Kasumi-1 (cell line): ENCODE results near the gene BCL7B.
"Not testable (repeated sequence)": the region's sequence is repeated elsewhere in the genome, so short reads cannot be mapped to it uniquely, and the experiment has no call there.

Experiments used
- DNase-seq, 2 experiments: peaks; one replicate each; lab custom pipeline; 2025; lab: John Stamatoyannopoulos, UW

The BCL7B gene

DNA sequence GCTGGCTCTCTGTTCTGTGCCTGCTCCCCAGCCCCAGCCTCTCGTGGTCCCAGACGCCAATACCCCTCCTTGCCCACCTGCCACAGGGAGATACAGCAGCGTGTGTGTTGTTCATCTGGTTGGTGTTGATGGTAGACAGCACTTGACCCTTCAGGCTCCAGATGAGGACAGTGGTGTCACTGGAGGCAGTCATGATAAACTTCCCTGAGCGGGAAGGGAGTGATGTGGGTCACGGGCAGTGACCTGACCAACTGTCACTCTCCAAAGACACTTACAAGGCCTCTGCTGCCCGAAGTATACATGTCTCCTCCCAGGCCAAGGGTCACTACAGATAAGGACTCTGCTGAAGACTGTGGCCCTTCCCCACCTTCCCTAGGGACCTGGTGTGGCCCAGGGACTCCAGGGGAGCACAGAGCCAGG lies 15.3 kb upstream of the BCL7B start:
- no peak for DNase-seq

DNA sequence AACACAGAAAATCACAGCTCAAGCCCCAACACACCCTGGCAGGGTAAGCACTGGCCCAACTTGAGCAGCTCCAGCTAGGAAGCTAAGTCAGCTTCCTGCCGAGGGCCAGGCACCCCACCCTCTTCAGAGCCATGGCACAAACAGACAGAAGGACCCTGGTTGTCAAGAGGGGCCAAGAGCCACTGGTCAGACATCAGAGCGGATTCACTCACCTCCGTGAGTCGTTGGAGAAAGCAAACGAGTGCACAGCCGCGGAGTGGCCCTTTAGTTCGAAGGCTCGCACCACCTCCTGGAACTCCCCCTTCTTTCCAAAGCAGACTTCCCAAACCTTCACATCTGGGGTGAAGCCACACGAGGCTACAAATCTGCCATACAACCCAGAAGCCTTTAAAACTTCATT lies 13.5 kb upstream of the BCL7B start:
- no peak for DNase-seq

DNA sequence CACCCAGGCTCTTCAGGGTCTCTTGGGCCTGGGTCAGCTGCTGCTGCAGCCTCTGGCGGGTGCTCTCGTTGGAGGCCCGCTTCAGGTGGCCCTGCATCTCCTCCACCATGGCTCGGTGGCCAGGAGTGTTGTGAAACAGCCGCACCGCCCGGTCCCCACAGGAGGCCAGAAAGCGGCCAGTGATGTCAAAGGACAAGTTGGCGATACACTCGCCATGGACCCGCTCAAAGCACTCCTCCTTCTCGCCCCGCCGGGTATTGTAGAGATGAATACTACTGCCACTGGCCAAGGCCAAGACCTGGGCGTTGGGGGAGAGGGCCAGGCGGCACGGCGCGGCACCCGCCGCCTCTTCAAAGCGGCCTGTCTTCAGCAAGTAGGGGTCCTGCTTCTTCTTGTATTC lies 13.0 kb upstream of the BCL7B start:
- no peak for DNase-seq

DNA sequence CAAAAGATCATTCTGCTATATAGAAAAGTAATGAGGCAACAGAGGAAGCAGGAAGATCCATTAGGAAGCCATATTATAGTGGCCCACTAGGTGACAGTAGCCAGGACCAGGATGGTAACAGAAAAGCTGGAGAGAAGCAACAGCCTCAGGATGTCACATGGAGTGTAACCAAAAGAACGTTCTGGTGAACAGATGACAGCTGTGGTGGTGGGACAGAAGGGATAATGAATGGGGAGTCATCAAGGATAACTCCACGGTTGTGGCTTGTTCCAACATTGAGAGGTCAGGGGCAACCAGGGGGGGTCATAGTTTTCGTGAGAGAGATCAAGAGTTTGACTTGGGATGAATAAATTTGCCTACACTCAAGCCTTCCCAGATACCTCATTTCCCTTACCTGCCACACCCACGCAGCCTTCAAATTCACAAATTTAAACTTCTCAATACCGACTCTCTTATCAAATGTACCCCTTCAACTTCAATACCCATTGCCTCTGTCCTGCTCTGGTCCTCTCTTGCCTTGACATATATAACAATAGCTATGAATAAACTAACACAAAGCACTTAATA lies 11.6 kb upstream of the BCL7B start:
- no peak for DNase-seq

DNA sequence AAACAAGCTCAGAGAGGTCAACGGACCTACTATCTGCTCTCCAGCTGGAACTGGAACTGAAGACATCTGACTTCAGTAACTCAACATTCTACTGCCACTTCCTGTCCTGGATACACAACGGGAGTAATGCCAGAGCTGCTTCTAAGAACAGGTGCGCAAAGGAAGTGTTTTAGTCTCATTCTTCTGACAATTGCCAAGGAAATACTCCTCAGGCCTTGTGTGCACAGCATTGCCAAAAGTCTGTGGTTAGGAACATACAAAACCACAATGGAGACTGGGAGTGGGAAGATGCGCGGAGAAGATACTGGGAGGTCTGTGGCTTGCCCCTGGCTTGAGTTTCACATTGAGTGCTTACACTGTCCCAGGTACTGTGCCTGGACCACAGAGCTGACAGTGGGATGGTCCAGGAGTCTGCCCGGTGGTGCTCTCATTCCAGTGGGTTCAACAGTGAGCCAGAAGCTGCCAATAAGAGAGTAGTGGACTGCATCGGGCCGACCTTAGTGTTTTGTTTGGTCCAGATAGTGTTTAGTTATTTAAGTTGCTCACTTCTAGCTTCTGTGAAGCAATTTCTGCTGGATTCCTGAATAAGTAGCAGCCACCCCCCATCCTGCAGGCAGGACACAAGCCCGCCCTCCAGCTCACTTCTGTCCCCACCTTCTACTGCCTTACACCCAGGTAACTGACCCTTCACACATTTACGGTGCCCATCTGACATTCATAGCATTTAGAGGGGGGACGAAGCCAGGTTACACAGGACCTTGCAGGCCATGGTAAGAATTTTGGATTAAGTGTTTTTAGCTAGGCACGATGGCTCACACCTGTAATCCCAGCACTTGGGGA lies 10.6 kb upstream of the BCL7B start:
- no peak for DNase-seq

DNA sequence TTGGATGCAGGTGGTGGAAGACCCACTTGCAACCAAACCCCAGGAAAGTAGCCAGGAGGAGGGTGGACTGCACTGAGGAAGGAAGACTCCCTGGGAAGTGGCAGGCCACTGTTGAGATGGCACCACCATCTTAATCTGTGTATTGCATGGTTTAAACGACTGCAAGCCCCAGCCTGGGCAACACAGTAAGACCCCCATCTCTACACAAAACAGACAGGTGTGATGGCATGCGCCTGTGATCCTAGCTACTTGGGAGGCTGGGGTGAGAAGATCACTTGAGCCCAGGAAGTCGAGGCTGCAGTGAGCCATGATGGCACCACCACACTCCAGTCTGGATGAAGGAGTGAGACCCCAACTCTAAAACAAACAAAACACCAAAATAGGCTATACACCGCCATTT lies 9.7 kb upstream of the BCL7B start:
- no peak for DNase-seq

DNA sequence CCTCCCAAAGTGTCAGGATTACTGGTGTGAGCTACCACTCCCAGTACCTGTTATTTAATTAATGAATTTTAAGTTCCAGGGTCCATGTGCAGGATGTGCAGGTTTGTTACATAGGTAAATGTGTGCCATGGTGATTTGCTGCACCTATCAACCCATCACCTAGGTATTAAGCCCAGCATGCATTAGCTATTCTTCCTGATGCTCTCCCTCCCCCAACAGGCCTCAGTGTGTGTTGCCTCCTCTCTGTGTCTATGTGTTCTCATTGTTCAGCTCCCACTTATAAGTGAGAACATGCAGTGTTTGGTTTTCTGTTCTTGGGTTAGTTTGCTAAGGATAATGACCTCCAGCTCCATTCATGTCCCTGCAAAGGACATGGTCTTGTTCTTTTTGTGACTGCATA lies 8.9 kb upstream of the BCL7B start:
- DNase-seq = not testable (repeated sequence)

DNA sequence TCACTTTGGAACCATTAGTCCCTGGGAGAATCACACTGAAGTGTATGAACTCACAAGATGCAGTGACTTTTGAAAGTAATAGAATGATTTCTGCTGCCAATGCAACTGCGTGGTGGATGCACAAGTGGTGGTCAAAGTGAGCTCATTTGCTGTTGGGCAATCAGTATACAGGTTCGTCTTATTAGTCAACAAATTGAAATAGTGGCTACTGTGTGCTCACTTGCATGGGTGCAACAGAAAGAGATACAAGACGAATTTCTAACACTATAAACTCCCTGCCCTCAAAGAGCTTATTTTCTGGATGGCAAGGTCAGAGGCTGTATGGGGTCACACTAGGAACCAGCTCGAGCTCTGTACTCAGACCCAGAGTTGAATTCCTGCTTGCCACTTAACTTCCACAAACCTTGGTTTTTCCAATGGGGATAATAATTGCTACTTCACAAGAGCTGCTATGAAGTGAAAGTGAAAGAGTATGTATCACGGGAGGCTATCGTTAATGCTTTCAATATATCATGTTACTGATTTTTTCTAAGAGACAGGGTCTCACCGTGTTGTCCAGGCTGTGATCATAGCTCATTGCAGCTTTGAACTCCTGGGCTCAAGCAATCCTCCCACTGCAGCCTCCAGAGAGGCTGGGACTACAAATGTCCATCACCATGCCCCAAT lies 8.3 kb upstream of the BCL7B start:
- no peak for DNase-seq

DNA sequence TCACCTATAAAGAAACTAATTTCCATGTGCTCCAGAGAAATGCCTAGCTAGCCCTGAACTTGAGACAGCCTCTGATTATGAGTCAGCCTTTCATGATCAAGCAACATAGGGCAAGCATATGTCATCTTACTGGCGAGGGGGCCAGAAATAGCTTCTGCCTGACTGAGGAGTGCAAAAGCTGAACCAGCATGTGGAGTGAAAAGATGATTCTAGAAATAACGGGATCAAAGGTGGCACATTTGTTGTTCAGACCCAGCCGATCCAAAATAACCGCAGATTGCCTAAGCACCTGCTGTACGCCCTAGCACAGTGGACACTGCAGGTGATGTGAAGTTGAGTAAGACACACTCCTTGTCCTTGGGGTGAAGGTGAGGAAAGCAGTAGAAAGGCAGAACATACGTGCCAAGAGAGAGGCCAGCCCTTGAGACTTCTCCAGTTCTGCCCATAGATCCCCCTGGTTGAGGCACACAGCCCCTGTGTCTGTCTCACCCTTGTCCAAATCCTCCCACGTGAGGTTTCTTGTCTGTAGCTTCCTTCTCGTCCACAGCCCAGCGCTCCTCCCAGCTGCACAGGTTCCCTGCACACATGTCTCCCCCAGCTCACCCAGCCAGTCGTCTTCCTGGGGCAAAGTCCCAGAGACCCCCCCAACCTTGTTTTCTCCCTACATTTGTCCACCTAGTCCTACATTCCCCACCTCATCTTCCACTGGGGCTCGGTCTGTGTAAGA lies 2.8 kb upstream of the BCL7B start:
- DNase-seq = peak in 1 of 2 experiments; percentile 28

DNA sequence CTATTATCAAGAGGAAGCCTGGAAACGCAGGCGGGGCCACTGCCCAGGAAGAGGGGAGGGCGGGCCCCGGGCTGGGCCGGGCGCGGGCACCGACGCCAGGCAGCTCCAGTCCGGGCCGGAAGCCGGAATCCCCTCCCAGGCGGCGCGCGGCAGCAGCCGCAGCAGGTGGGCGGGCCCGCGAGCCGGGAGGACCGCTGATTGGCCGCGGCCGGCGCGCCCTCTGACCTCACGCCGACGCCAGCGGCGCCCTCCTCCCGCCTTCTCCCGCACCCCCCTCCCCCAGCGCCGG lies 438 bp downstream of the BCL7B start:
- DNase-seq = peak; percentile 79 to 89

DNA sequence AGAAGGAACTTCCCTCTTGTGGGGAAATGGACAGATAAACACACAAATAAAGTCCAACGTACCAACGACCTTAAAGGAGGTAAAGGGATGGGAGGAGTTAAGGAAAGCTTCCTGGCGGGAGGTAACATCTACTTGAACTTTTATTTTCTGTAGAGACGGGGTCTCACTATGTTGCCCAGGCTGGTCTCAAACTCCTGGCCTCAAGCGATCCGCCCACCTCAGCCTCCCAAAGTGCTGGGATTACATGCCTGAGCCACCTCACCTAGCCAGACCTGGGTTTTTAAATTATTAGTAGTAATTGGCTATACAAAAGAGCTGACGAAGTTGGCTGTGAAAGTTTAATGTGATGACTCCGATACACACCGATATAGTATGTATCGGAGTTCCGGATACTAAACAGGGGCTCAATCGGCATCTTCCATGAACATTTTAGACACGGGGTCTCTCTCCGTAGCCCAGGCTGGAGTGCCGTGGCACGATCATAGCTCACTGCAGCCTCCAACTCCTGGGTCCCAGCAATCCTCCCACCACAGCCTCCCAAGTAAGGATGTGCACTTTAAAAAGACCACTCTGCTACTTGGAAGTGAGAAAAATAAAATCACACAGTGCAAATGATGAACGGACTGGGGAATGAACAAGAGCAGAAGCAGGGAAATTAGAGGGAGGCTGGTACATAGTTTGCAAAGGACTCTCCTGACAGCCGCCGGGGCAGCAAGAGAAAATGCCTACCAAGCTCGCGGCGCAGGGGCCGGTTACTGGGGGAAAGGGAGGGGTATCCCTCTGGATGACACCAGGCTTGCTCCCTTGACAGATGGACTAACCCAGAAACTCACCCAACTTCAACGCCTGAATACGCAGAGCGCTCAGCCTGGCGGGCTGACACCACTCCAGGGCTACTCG lies 1.0 kb downstream of the BCL7B start:
- DNase-seq = no peak

DNA sequence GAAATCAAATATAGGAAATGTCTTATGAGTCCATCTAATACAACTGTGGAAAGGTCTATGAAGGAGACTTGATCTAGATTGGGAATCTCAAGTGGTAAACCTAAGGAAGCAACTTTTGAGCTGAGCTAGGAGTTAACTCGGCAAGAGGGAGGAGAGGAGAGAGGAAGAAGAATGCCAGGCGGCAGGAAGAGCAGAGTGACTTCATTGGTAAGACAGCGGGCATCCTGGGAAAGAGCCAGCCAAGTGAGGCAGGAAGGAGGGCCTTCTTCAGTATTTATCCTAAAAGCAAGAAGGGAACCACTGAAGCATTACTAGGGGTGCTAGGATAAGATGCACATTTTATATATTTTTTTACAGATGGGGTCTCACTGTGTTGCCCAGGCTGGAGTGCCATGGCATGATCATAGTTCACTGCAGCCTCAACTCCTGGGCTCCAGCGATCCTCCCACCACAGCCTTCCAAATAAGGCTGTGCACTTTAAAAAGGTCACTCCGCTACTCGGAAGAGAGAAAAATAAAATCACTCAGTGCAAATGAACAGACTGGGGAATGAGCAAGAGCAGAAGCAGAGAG lies 2.0 kb downstream of the BCL7B start:
- DNase-seq = no peak

DNA sequence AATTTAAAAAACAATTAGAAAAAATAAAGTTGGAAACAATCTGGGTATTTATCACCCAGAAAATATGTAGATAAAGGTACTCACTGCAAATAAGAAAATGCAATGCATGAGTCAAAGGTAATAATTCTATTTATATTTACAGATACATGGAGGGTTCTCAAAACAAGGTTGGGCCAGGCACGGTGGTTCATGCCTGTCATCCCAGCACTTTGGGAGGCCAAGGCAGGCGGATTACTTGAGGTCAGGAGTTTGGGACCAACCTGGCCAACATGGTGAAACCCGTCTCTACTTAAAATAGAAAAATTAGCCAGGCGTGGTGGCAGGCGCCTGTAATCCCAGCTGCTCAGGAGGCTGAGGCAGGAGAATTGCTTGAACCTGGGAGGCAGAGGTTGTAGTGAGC lies 7.4 kb downstream of the BCL7B start:
- DNase-seq = not testable (repeated sequence)

DNA sequence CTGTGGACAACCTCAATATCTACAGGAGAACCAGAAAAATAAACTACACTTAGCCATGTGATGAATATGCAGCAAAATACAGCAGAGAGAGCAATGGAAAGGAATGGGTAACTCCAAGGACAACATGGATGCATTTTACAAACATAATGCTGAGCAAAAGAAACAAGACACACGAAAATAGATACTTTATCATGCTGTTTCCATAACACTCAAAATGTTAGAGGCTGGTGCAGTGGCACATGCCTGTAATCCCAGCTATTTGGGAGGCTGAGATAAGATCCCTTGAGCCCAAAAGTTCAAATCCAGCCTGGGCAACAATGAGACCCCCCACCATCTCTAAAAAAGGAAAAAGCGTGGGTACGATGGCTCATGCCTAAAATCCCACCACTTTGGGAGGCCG lies 8.3 kb downstream of the BCL7B start:
- DNase-seq = no peak

DNA sequence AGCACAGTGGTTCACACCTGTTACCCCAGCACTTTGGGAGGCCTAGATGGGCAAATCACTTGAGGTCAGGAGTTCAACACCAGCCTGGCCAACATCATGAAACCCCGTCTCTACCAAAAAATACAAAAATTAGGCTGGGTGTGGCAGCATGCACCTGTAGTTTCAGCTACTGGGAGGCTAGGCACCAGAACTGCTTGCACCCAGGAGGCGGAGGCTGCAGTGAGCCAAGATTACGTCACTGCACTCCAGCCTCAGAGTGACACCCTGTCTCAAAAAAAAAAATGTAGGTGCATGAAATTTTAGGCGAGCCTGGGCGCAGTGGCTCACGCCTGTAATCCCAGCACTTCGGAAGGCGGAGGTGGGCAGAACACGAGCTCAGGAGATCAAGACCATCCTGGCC lies 9.6 kb downstream of the BCL7B start:
- DNase-seq = no peak

DNA sequence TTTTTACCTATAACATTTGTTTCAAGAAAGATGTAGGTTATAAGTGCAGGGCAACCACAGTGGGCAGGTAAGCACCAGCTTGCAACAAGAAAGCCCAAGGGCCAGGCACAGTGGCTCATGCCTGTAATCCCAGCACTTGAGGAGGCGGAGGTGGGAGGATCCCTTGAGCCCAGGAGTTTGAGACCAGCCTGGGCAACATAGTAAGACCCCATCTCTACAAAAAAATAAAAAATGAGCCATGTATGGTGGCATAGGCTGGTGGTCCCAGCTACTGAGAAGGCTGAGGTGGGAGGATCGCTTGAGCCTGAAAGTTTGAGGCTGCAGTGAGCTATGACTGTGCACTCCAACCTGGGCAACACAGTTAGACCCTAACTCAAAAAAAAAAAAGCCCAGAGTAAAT lies 12.8 kb downstream of the BCL7B start:
- DNase-seq = no peak

DNA sequence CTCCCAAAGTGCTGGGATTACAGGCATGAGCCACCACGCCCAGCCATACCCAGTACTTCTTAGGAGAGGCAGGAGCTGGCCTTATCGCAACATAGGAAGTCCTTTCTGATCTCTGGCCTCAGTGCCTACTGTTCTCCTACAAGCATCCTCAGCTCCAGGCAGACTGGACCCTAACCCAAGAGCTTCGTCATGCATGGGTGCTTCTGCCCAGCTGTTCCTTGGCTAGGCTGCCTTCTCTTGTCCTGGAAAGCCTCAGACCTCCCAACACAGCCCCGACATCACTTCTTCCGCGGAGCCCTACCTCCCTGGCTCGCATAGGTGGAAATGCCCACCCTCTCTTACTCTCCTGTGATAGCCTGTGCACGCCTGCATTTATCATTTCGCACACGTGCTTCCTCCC lies 15.8 kb downstream of the BCL7B start:
- DNase-seq = no peak

DNA sequence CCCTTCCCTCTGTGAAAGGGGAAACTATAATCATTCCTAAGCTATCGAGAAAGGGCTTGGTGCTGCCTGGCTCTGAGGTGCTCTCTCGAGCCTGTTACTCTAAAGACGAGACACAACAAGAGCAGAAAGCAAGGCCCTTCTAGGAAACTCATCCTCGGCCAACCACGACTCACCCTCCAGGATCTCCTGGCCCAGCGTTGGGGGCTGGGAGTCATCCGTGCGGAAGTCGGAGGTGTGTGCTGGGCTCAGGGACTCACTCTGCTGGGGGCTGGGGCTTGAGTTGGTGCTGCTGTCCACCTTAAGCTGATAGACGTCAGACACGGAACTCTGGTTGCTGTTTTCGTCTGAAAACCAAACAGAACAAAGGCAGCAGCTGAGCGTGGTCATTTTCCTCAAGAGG lies 17.8 kb downstream of the BCL7B start:
- no peak for DNase-seq

DNA sequence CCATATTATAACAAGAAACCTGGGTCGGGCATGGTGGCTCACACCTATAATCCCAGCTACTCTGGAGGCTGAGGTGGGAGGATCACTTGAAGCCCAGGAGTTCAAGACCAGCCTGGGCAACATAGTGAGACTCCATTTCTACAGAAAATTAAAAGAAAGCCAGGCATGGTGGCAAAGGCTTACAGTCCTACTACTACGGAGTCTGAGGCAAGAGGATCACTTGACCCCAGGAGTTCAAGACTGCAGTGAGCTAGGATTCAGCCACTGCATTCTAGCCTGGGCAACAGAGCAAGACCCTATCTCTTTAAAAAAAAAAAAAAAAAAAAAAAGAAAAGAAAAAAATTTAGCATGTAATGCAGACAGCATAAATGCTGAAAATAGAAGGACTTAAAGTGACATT lies 19.0 kb downstream of the BCL7B start:
- not testable (repeated sequence) for DNase-seq

DNA sequence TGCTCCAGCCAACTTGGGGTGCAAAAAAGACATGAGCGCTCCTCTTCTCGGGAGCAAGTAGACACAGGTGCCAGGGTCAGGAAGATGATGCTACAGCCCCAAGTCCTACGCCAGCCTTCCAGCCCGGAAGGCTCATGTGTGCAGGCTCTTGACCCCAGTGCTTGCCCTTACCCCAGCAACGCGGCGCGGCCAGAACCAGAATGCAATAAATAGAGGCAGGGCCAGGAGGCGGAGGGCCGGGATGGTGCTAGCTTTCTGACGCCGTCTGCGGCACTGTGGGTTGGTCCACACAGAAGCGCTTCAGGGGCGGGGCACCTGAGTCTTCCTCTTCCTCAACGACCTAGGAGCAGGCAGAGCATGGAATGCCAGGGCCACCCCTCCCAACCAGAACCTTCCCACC lies 20.4 kb downstream of the BCL7B start:
- DNase-seq = no peak

DNA sequence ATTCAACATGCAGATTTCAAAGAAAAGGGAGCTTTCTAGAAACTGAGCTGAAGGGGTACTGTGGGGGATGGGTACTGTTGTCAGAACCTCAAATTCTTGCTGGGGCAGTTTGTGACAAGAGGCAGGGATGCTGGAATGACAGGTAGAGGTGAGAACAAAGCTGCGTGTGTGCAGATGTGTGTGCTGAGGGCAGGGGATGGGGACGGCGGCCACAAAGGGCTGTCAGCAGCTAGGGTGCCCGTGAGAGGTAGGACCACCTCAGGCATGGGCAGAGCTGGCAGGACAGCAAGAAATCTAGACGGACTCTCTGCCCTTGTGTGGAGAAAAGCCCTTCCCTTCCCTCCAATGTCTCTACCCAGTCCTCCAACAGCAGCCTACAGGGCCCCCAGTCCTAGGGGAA lies 21.0 kb downstream of the BCL7B start:
- DNase-seq = no peak

DNA sequence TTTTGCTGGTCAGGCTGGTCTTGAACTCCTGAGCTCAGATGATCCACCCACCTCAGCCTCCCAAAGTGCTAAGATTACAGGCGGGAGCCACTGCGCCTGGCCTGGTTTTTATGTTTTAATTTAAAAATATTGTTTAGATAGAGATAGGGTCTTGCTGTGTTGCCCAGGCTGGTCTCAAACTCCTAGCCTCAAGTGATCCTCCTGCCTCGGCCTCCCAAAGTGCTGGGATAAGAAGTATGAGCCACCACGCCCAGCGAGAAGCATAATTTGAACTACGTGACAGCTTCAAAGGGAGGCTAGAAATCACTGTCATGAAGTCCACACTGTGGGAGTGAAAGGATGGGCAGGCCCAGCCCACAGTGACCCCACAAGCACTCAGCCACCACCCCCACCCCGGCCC lies 21.6 kb downstream of the BCL7B start:
- not testable (repeated sequence) for DNase-seq
